ENCODE data around the gene ZNF800.

- no peak for TF ChIP-seq CTCF (IDR thresholded peaks at IDR 0.05; ENCODE audit: low read length)
- TF ChIP-seq EZH2phosphoT487 (IDR thresholded peaks at IDR 0.05; ENCODE audit: low read length) = no peak
These were observed 41.9 kb downstream of the ZNF800 start for GRCh38 chr7:127350586-127350985.
